GM21390 (cell line): ENCODE data around the gene EDN1.
"Not testable (repeated sequence)": the region's sequence is repeated elsewhere in the genome, so short reads cannot be mapped to it uniquely, and the experiment has no call there.

Experiments used
- ATAC-seq: cut with Tn5 transposase; IDR thresholded peaks from one replicate; pipeline ENCODE4 v1.9.1; 2021; ENCODE audit not compliant: unreplicated experiment

EDN1 gene

GRCh38 chr6:12320074-12320473 is 29.9 kb downstream of the EDN1 start:
- ATAC-seq = not testable (repeated sequence)

GRCh38 chr6:12324099-12324498 is 33.9 kb downstream of the EDN1 start:
- ATAC-seq = no peak

- no peak for ATAC-seq
These were observed 34.6 kb downstream of the EDN1 start for GRCh38 chr6:12324748-12325147.

- ATAC-seq = no peak
These were observed 35.7 kb downstream of the EDN1 start for GRCh38 chr6:12325872-12326271.

GRCh38 chr6:12327391-12327790 is 37.2 kb downstream of the EDN1 start:
- no peak for ATAC-seq

- no peak for ATAC-seq
These were observed 37.8 kb downstream of the EDN1 start for GRCh38 chr6:12327988-12328387.

- no peak for ATAC-seq
These were observed 38.5 kb downstream of the EDN1 start for GRCh38 chr6:12328701-12329100.

- ATAC-seq = no peak
These were observed 41.3 kb downstream of the EDN1 start for GRCh38 chr6:12331474-12331873.

- no peak for ATAC-seq
These were observed 42.0 kb downstream of the EDN1 start for GRCh38 chr6:12331951-12332749.

- ATAC-seq = not testable (repeated sequence)
These were observed 42.6 kb downstream of the EDN1 start for GRCh38 chr6:12332750-12333079.

GRCh38 chr6:12333128-12333527 is 43.0 kb downstream of the EDN1 start:
- no peak for ATAC-seq

GRCh38 chr6:12334526-12335130 is 44.5 kb downstream of the EDN1 start:
- ATAC-seq = no peak

GRCh38 chr6:12335131-12335527 is 45.0 kb downstream of the EDN1 start:
- no peak for ATAC-seq

GRCh38 chr6:12335717-12336116 is 45.6 kb downstream of the EDN1 start:
- no peak for ATAC-seq

GRCh38 chr6:12336121-12336971 is 46.2 kb downstream of the EDN1 start:
- ATAC-seq = no peak

GRCh38 chr6:12339022-12339421 is 48.9 kb downstream of the EDN1 start:
- ATAC-seq = no peak

- ATAC-seq = no peak
These were observed 49.8 kb downstream of the EDN1 start for GRCh38 chr6:12339808-12340487.

GRCh38 chr6:12340488-12340818 is 50.3 kb downstream of the EDN1 start:
- no peak for ATAC-seq

- no peak for ATAC-seq
These were observed 52.5 kb downstream of the EDN1 start for GRCh38 chr6:12342664-12343063.

GRCh38 chr6:12343122-12343439 is 52.9 kb downstream of the EDN1 start:
- ATAC-seq = no peak

- no peak for ATAC-seq
These were observed 53.4 kb downstream of the EDN1 start for GRCh38 chr6:12343440-12344162.
